SK-N-SH (cell line): ENCODE data around the gene SETD5. TPM values are rescaled to one million over a fixed set of nuclear protein-coding genes. Genes with fewer than 3 reads are reported as not detected.

Experiments used
- CTCF ChIA-PET: fragments of 300-600, 350-600 bp; formaldehyde crosslinking; extraction: SDS; loops from one replicate; lab custom pipeline; 2021; lab: Yijun Ruan, JAX
- POLR2A ChIA-PET: fragments of 350-600 bp; sonication (Branson Sonifier 250); formaldehyde crosslinking; extraction: SDS; loops from one replicate; lab custom pipeline; 2020; ENCODE audit warnings: antibody characterized with exemption, inconsistent platforms; lab: Yijun Ruan, JAX
- DNase-seq: peaks from one replicate; pipeline ENCODE4 v3.0.0; 2012
- H2AFZ ChIP-seq: fragments of 200-600 bp; sonication (generic); 2 replicates; pipeline ENCODE4 v1.8.1; 2016; ENCODE audit warnings: antibody characterized with exemption, mild to moderate bottlenecking, low read depth
- H3F3A ChIP-seq: fragments of 200-600 bp; sonication (generic); replicated peaks from 2 replicates; pipeline ENCODE3; 2016; ENCODE audit warnings: antibody characterized with exemption, mild to moderate bottlenecking; ENCODE audit not compliant: insufficient read depth
- H3K27ac ChIP-seq, 2 experiments: fragments of 200-500 bp in 1 of 2; fragments of 200-600 bp in 1 of 2; sonication (Bioruptor generic) in 1 of 2; sonication (generic), shearing (Covaris generic) in 1 of 2; 2 replicates each; pipeline versions ENCODE4 v1.5.1 to v1.6.1; 2014 to 2016; ENCODE audit warnings: low read depth in 2 of 2, inconsistent platforms in 1 of 2, low read length in 1 of 2, mild to moderate bottlenecking in 1 of 2, mixed read lengths in 1 of 2
- H3K27me3 ChIP-seq: fragments of 200-600 bp; sonication (generic), shearing (Covaris generic); 2 replicates; pipeline ENCODE4 v1.6.1; 2016; ENCODE audit warnings: mixed run types; ENCODE audit not compliant: insufficient read depth
- H3K36me3 ChIP-seq, 2 experiments: fragments of 200-500 bp in 1 of 2; fragments of 200-600 bp in 1 of 2; sonication (Bioruptor generic) in 1 of 2; sonication (generic) in 1 of 2; replicated peaks in 1 of 2; 2 replicates each; pipeline versions ENCODE3 to v1.5.1; 2014 to 2016; ENCODE audit warnings: low read length in 1 of 2, mild to moderate bottlenecking in 1 of 2; ENCODE audit not compliant: insufficient read depth in 2 of 2, control insufficient read depth in 1 of 2
- H3K4me1 ChIP-seq, 2 experiments: fragments of 200-500 bp in 1 of 2; fragments of 200-600 bp in 1 of 2; sonication (Bioruptor generic) in 1 of 2; sonication (generic), shearing (Covaris generic) in 1 of 2; 2 replicates each; pipeline versions ENCODE4 v1.5.1 to v1.6.1; 2014 to 2016; ENCODE audit warnings: low read depth in 1 of 2, low read length in 1 of 2, mixed run types in 1 of 2; ENCODE audit not compliant: insufficient read depth in 2 of 2, control insufficient read depth in 1 of 2
- H3K4me2 ChIP-seq: fragments of 200-600 bp; sonication (generic), shearing (Covaris generic); 2 replicates; pipeline ENCODE4 v1.6.1; 2017; ENCODE audit warnings: mixed run types
- H3K4me3 ChIP-seq, 2 experiments: fragments of 200-500 bp in 1 of 2; fragments of 200-600 bp in 1 of 2; sonication (Bioruptor generic) in 1 of 2; sonication (generic), shearing (Covaris generic) in 1 of 2; 2 replicates each; pipeline versions ENCODE4 v1.5.1 to v1.8.1; 2014 to 2016; ENCODE audit warnings: low read depth in 2 of 2, inconsistent platforms in 1 of 2, low read length in 1 of 2, mild to moderate bottlenecking in 1 of 2, mixed read lengths in 1 of 2, moderate library complexity in 1 of 2
- H3K79me2 ChIP-seq: fragments of 200-600 bp; sonication (generic); 2 replicates; pipeline ENCODE4 v1.8.1; 2017; ENCODE audit warnings: mild to moderate bottlenecking; ENCODE audit not compliant: insufficient read depth
- H3K9ac ChIP-seq: fragments of 200-600 bp; sonication (generic); 2 replicates; pipeline ENCODE4 v1.6.1; 2017; ENCODE audit warnings: mixed run types
- H3K9me2 ChIP-seq: fragments of 200-600 bp; sonication (generic); 2 replicates; pipeline ENCODE4 v1.6.1; 2017; ENCODE audit warnings: mixed run types
- H3K9me3 ChIP-seq: fragments of 200-600 bp; sonication (generic); 2 replicates; pipeline ENCODE4 v1.6.1; 2017; ENCODE audit warnings: mixed run types, mild to moderate bottlenecking, moderate library complexity
- H4K20me1 ChIP-seq: fragments of 200-600 bp; sonication (generic); 2 replicates; pipeline ENCODE4 v1.6.1; 2017; ENCODE audit warnings: mild to moderate bottlenecking, mixed run types; ENCODE audit not compliant: insufficient read depth
- ELF1 ChIP-seq: IDR thresholded peaks from 2 replicates; pipeline ENCODE4 v1.4.0; 2012
- GABPA ChIP-seq: IDR thresholded peaks from 2 replicates; pipeline ENCODE4 v1.4.0; 2012; ENCODE audit warnings: low read depth, mild to moderate bottlenecking
- GATA2 ChIP-seq: sonication (generic); formaldehyde crosslinking; IDR thresholded peaks from 2 replicates; pipeline ENCODE4 v1.5.0; 2020; ENCODE audit warnings: mild to moderate bottlenecking, missing genetic modification reagents
- JUND ChIP-seq: IDR thresholded peaks from 2 replicates; pipeline ENCODE4 v1.4.0; 2012
- MEF2A ChIP-seq: IDR thresholded peaks from 2 replicates; pipeline ENCODE4 v1.4.0; 2012; ENCODE audit warnings: low read depth, borderline replicate concordance
- MXI1 ChIP-seq: IDR thresholded peaks from 2 replicates; pipeline ENCODE4 v1.6.1; 2012; ENCODE audit warnings: mild to moderate bottlenecking, low read depth, low read length, improper control_type of control experiment
- RCOR1 ChIP-seq: fragments of 150-350 bp; IDR thresholded peaks from 2 replicates; pipeline ENCODE4 v1.6.1; 2017; ENCODE audit warnings: antibody characterized with exemption, low read length
- REST ChIP-seq: IDR thresholded peaks from 2 replicates; pipeline ENCODE4 v1.6.1; 2012; ENCODE audit warnings: mild to moderate bottlenecking, low read depth, low read length, moderate library complexity
- SIN3A ChIP-seq: IDR thresholded peaks from 2 replicates; pipeline ENCODE4 v1.6.1; 2012; ENCODE audit warnings: low read depth, mild to moderate bottlenecking, low read length, moderate library complexity, borderline replicate concordance
- SMC3 ChIP-seq: IDR thresholded peaks from 2 replicates; pipeline ENCODE4 v1.6.1; 2012; ENCODE audit warnings: low read depth, low read length, improper control_type of control experiment
- TEAD4 ChIP-seq: IDR thresholded peaks from 2 replicates; pipeline ENCODE4 v1.4.0; 2012; ENCODE audit warnings: mild to moderate bottlenecking, borderline replicate concordance; ENCODE audit not compliant: insufficient read depth
- USF1 ChIP-seq: IDR thresholded peaks from 2 replicates; pipeline ENCODE4 v1.4.0; 2012; ENCODE audit warnings: low read depth, borderline replicate concordance
- USF2 ChIP-seq: fragments of 150-350 bp; IDR thresholded peaks from 2 replicates; pipeline ENCODE4 v1.6.1; 2017; ENCODE audit warnings: antibody characterized with exemption, low read length, low read depth, borderline replicate concordance
- YY1 ChIP-seq: IDR thresholded peaks from 2 replicates; pipeline ENCODE4 v1.4.0; 2012; ENCODE audit warnings: low read depth, mild to moderate bottlenecking
- WGBS: methylation state at CpG from one replicate; pipeline ENCODE4 v1.1.6; 2017; ENCODE audit warnings: low lambda C conversion rate; 5-methylcytosine and 5-hydroxymethylcytosine counted together
- polyA plus RNA-seq, 3 experiments: library from polyadenylated mRNA; depleted of rRNA; stranded (reverse); fragments of >200 nt; gene quantifications; 2 replicates each; pipeline ENCODE4 v1.2.3, GENCODE V29; 2012
- TF ChIP-seq, protein P1 (sequence below): fragments of 200-600 bp; sonication (generic); IDR thresholded peaks from 2 replicates; pipeline ENCODE4 v1.6.1; 2017; ENCODE audit warnings: antibody characterized with exemption, mild to moderate bottlenecking, moderate library complexity

SETD5 gene
- polyA plus RNA-seq, 1 of the 3 experiments (the other 2 are of a cell fraction) = 32.3 TPM

GRCh38 chr3:9406856-9407626 lies 9.6 kb downstream of the SETD5 start:
- H3K4me3 ChIP-seq = no peak overlapping the region
- no peak for TF ChIP-seq JUND
- no peak for TF ChIP-seq TEAD4
- TF ChIP-seq GATA2 = no peak
- TF ChIP-seq MXI1 = no peak
- no peak for TF ChIP-seq USF1
- no peak for TF ChIP-seq REST
- TF ChIP-seq SIN3A = no peak
- TF ChIP-seq RCOR1 = no peak
- TF ChIP-seq, protein P1, sequence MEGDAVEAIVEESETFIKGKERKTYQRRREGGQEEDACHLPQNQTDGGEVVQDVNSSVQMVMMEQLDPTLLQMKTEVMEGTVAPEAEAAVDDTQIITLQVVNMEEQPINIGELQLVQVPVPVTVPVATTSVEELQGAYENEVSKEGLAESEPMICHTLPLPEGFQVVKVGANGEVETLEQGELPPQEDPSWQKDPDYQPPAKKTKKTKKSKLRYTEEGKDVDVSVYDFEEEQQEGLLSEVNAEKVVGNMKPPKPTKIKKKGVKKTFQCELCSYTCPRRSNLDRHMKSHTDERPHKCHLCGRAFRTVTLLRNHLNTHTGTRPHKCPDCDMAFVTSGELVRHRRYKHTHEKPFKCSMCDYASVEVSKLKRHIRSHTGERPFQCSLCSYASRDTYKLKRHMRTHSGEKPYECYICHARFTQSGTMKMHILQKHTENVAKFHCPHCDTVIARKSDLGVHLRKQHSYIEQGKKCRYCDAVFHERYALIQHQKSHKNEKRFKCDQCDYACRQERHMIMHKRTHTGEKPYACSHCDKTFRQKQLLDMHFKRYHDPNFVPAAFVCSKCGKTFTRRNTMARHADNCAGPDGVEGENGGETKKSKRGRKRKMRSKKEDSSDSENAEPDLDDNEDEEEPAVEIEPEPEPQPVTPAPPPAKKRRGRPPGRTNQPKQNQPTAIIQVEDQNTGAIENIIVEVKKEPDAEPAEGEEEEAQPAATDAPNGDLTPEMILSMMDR = no peak
- no peak for TF ChIP-seq MEF2A
- TF ChIP-seq GABPA = no peak
- no peak for TF ChIP-seq YY1
- no peak for TF ChIP-seq ELF1
- no peak for TF ChIP-seq USF2
- no peak for TF ChIP-seq SMC3
- peaks cover 28% of the 10 kb centered on the region for H3F3A ChIP-seq
- no peak overlapping the region for H3K4me2 ChIP-seq
- no peaks in the 10 kb centered on the region for H3K9me2 ChIP-seq
- H3K79me2 ChIP-seq = peaks cover 100% of the 10 kb centered on the region
- no peaks in the 10 kb centered on the region for H3K9me3 ChIP-seq
- H2AFZ ChIP-seq = no peak overlapping the region
- H3K9ac ChIP-seq = no peak overlapping the region
- H3K4me1 ChIP-seq = peaks cover 30 to 40% of the 10 kb centered on the region in 2 experiments
- H4K20me1 ChIP-seq = peaks cover 100% of the 10 kb centered on the region
- DNase-seq = no peak
- 94% methylated on average over 7 of the region's 7 CpGs for WGBS
- H3K36me3 ChIP-seq = peaks cover 4 to 22% of the 10 kb centered on the region in 2 experiments
- H3K27me3 ChIP-seq = no peaks in the 10 kb centered on the region
- CTCF ChIA-PET = interaction anchor here (0.6 kb wide), 1 partner anchor 174 kb away, joined by 3 read pairs; no protein-coding TSS in a partner anchor
- POLR2A ChIA-PET = no interaction called here
- H3K27ac ChIP-seq = no peak overlapping the region
